HepG2 (cell line): ENCODE results near the gene ODAD4. TPM values are rescaled to one million over a fixed set of nuclear protein-coding genes. Genes with fewer than 3 reads are reported as not detected.

Experiments used
- ATAC-seq: fragments of 200-7000 bp; cut with Tn5 transposase; 3 replicates; pipeline ENCODE4 v1.9.1; 2020; ENCODE audit warnings: mild to moderate bottlenecking, moderate library complexity
- BruUV-seq: library from RNA; stranded (reverse); fragments of 400-500 nt; replicated peaks from 2 replicates; lab custom pipeline; 2021; lab: Mats Ljungman, UMichigan
- CTCF ChIA-PET: fragments of 300-600 bp; formaldehyde crosslinking; extraction: SDS; loops from one replicate; lab custom pipeline; 2021; ENCODE audit warnings: low total read pairs, inconsistent platforms, low intra/inter-chr PET ratio; lab: Yijun Ruan, JAX
- POLR2A ChIA-PET: fragments of 350-600 bp; sonication (Branson Sonifier 250); formaldehyde crosslinking; loops from one replicate; lab custom pipeline; 2020; ENCODE audit warnings: antibody characterized with exemption, inconsistent platforms; lab: Yijun Ruan, JAX
- DNase-seq: peaks from one replicate; pipeline ENCODE4 v3.0.0-alpha.2; 2015; ENCODE audit warnings: low spot score
- FAIRE-seq: peaks from 3 replicates; lab custom pipeline; 2011; peaks lifted over from hg19 to GRCh38; lab: Jason Lieb, UNC
- H2AFZ ChIP-seq: one replicate; pipeline ENCODE4 v1.6.1; 2011; ENCODE audit warnings: low read length, inconsistent platforms
- H3K27ac ChIP-seq: fragments of 300-600 bp; 3 replicates; pipeline ENCODE4 v1.8.0; 2011; ENCODE audit warnings: mixed run types, mild to moderate bottlenecking, mixed read lengths, low read length, inconsistent platforms; ENCODE audit not compliant: insufficient read depth; ENCODE audit errors: extremely low read length
- H3K27me3 ChIP-seq, 2 experiments: fragments of 200-600 bp in 1 of 2; 2 replicates in 1 of 2; 3 replicates in 1 of 2; pipeline versions ENCODE4 v1.6.0 to v1.8.0; 2011; ENCODE audit warnings: low read length in 2 of 2, mild to moderate bottlenecking in 2 of 2, moderate library complexity in 2 of 2, inconsistent platforms in 1 of 2; ENCODE audit not compliant: insufficient read depth in 2 of 2, control insufficient read depth in 1 of 2
- H3K36me3 ChIP-seq, 2 experiments: fragments of 200-600 bp in 1 of 2; replicated peaks in 1 of 2; 2 replicates in 1 of 2; 3 replicates in 1 of 2; pipeline versions ENCODE4 v1.5.1 to v1.8.0; 2011; ENCODE audit warnings: low read length in 2 of 2, inconsistent platforms in 1 of 2; ENCODE audit not compliant: insufficient read depth in 2 of 2, control insufficient read depth in 1 of 2
- H3K4me1 ChIP-seq: 2 replicates; pipeline ENCODE4 v1.5.1; 2012; ENCODE audit warnings: low read length, inconsistent platforms; ENCODE audit not compliant: insufficient read depth
- H3K4me2 ChIP-seq: 2 replicates; pipeline ENCODE4 v1.6.0; 2011; ENCODE audit warnings: low read depth, low read length, inconsistent platforms
- H3K4me3 ChIP-seq, 3 experiments: fragments of 200-600 bp in 1 of 3; sonication (generic), shearing (Covaris generic) in 1 of 3; replicated peaks in 1 of 3; 2 replicates each; pipeline ENCODE4 v1.5.1; 2011 to 2016; ENCODE audit warnings: low read length in 3 of 3, inconsistent platforms in 2 of 3, low read depth in 2 of 3, mild to moderate bottlenecking in 2 of 3, control low read depth in 1 of 3, mixed read lengths in 1 of 3; ENCODE audit not compliant: insufficient read depth in 1 of 3
- H3K79me2 ChIP-seq: one replicate; pipeline ENCODE4 v1.6.1; 2011; ENCODE audit warnings: low read length, inconsistent platforms; ENCODE audit not compliant: insufficient read depth
- H3K9ac ChIP-seq: 2 replicates; pipeline ENCODE4 v1.6.0; 2011; ENCODE audit warnings: mild to moderate bottlenecking, low read depth, low read length, inconsistent platforms; ENCODE audit not compliant: insufficient read depth
- H3K9me3 ChIP-seq: 2 replicates; pipeline ENCODE4 v1.5.1; 2012; ENCODE audit warnings: mild to moderate bottlenecking, low read length
- H4K20me1 ChIP-seq: 2 replicates; pipeline ENCODE4 v1.6.0; 2011; ENCODE audit warnings: inconsistent platforms, mild to moderate bottlenecking, low read length, moderate library complexity; ENCODE audit not compliant: insufficient read depth
- LCORL ChIP-seq, 2 experiments: fragments of 450-650 bp in 1 of 2; sonication (generic) in 1 of 2; formaldehyde crosslinking in 1 of 2; IDR thresholded peaks; 2 replicates each; pipeline versions ENCODE4 v1.5.0 to v1.6.1; 2017 to 2020; ENCODE audit warnings: antibody characterized with exemption in 1 of 2, missing genetic modification reagents in 1 of 2
- NR2F6 ChIP-seq, 2 experiments: IDR thresholded peaks; 2 replicates each; pipeline ENCODE4 v1.6.1; 2016; ENCODE audit warnings: antibody characterized with exemption in 1 of 2, mild to moderate bottlenecking in 1 of 2
- TOPORS ChIP-seq: sonication (generic); formaldehyde crosslinking; IDR thresholded peaks from 2 replicates; pipeline ENCODE4 v1.8.0; 2023; ENCODE audit warnings: mild to moderate bottlenecking, missing genetic modification reagents
- ZBTB4 ChIP-seq: sonication (generic); formaldehyde crosslinking; IDR thresholded peaks from 2 replicates; pipeline ENCODE4 v1.4.0; 2020; ENCODE audit warnings: missing genetic modification reagents, mild to moderate bottlenecking, borderline replicate concordance
- ZNF605 ChIP-seq: sonication (generic); formaldehyde crosslinking; IDR thresholded peaks from 2 replicates; pipeline ENCODE4 v1.8.0; 2022; ENCODE audit warnings: mild to moderate bottlenecking, missing genetic modification reagents
- WGBS: methylation state at CpG from one replicate; pipeline ENCODE4 v1.1.6; 2017; ENCODE audit warnings: low lambda C conversion rate; 5-methylcytosine and 5-hydroxymethylcytosine counted together
- in situ Hi-C: cut with HindIII; loops from 2 replicates; pipeline ENCODE4 v1.10.0; 2017; ENCODE audit warnings: low pct_unique_long_range_greater_than_20kb; ENCODE audit not compliant: extremely low pct_ligation_motif_present
- intact Hi-C: fragments of 100-400 bp; cut with micrococcal nuclease; formaldehyde crosslinking; loops from one replicate; pipeline ENCODE4 v1.10.0; 2022; ENCODE audit not compliant: unreplicated experiment
- polyA plus RNA-seq, 8 experiments: library from polyadenylated mRNA; depleted of rRNA in 3 of 8; stranded (reverse) in 7 of 8; unstranded in 1 of 8; fragments of >200 nt; fragmentation: Illumina TruSeq in 4 of 8; extraction: Trizol in 4 of 8; gene quantifications; 2 replicates each; pipeline versions ENCODE4 v1.2.1 to v1.2.3, GENCODE V29; 2011 to 2016; ENCODE audit warnings: low read depth in 4 of 8, missing spikeins in 1 of 8, mixed read lengths in 1 of 8; ENCODE audit not compliant: insufficient read depth in 1 of 8
- total RNA-seq, 5 experiments: library from RNA; depleted of rRNA; stranded (reverse); fragments of >200 nt; fragmentation: Illumina TruSeq; extraction: Trizol; gene quantifications; 2 replicates each; pipeline ENCODE4 v1.2.3, GENCODE V29; 2016; ENCODE audit warnings: low read depth in 1 of 5

ODAD4 gene
- total and polyA plus RNA-seq, 2 of the 13 experiments (the other 11 are each of a cell fraction or from before 2014, with no cell fraction given): 0.48 to 0.53 TPM

- TF ChIP-seq ZBTB4 (CRISPR knock-in tag) (0 out of 2 replicates have a peak, but pooled peaks have one; percentile 41), NR2F6 (IDR thresholded peaks at IDR 0.05) (0 out of 2 replicates have a peak, but pooled peaks have one; percentile 36), NR2F6 (CRISPR knock-in tag; IDR thresholded peaks at IDR 0.05) (no peak; the same call in 1 of the 2 replicates), LCORL (IDR thresholded peaks at IDR 0.05) (no peak), LCORL (CRISPR knock-in tag; IDR thresholded peaks at IDR 0.05) (peak; percentile 57)
These were observed 10.4 kb upstream of the ODAD4 start (continued) for GRCh38 chr17:41919840-41920579.

GRCh38 chr17:41920580-41920955 lies 9.8 kb upstream of the ODAD4 start:
- H4K20me1 ChIP-seq: peaks cover 15% of the 10 kb centered on the region
- CTCF ChIA-PET: no interaction called here
- DNase-seq: no peak
- no peak for FAIRE-seq
- H3K4me2 ChIP-seq: no peak overlapping the region
- no peak overlapping the region for H3K9ac ChIP-seq
- H3K36me3 ChIP-seq: no peaks in the 10 kb centered on the region
- 89% methylated on average over 5 of the region's 5 CpGs for WGBS
- intact Hi-C loops: no loop called here
- H3K79me2 ChIP-seq: peaks cover 29% of the 10 kb centered on the region
- no peak overlapping the region for H3K4me3 ChIP-seq
- H2AFZ ChIP-seq: no peak overlapping the region
- H3K9me3 ChIP-seq: no peaks in the 10 kb centered on the region
- peaks cover 51% of the 10 kb centered on the region for H3K4me1 ChIP-seq
- no peaks in the 10 kb centered on the region; a peak in 1 of 5 replicates for H3K27me3 ChIP-seq
- TF ChIP-seq TOPORS: no peak
- peak; percentile 35; the same call in 1 of the 2 replicates for TF ChIP-seq ZNF605
- BruUV-seq: no TSS peak
- no peak for ATAC-seq
- no peak overlapping the region for H3K27ac ChIP-seq
- POLR2A ChIA-PET: interaction anchor here (0.7 to 4.3 kb wide), 3 partner anchors 12 to 109 kb away, joined by 4 to 57 read pairs (median 15); partner anchors contain the start of genes FKBP10 and P3H4
- in situ Hi-C loops: no loop called here
